ENCODE data around the gene TMEM54.

GRCh38 chr1:32884032-32884372 lies 17.2 kb downstream of the TMEM54 start:
- TF ChIP-seq, protein P1, sequence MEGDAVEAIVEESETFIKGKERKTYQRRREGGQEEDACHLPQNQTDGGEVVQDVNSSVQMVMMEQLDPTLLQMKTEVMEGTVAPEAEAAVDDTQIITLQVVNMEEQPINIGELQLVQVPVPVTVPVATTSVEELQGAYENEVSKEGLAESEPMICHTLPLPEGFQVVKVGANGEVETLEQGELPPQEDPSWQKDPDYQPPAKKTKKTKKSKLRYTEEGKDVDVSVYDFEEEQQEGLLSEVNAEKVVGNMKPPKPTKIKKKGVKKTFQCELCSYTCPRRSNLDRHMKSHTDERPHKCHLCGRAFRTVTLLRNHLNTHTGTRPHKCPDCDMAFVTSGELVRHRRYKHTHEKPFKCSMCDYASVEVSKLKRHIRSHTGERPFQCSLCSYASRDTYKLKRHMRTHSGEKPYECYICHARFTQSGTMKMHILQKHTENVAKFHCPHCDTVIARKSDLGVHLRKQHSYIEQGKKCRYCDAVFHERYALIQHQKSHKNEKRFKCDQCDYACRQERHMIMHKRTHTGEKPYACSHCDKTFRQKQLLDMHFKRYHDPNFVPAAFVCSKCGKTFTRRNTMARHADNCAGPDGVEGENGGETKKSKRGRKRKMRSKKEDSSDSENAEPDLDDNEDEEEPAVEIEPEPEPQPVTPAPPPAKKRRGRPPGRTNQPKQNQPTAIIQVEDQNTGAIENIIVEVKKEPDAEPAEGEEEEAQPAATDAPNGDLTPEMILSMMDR (IDR thresholded peaks at IDR 0.05; ENCODE audit: low read depth, low read length): no peak
- TF ChIP-seq, protein P2, sequence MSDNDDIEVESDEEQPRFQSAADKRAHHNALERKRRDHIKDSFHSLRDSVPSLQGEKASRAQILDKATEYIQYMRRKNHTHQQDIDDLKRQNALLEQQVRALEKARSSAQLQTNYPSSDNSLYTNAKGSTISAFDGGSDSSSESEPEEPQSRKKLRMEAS (IDR thresholded peaks at IDR 0.05; ENCODE audit: low read depth, low read length): no peak
- no peak for TF ChIP-seq POLR2A (IDR thresholded peaks at IDR 0.05; ENCODE audit: extremely low read depth, insufficient read length)

Data from NB4 (cell line).